Measurements from ENCODE around the gene HELLS.

- TF ChIP-seq, protein P1, sequence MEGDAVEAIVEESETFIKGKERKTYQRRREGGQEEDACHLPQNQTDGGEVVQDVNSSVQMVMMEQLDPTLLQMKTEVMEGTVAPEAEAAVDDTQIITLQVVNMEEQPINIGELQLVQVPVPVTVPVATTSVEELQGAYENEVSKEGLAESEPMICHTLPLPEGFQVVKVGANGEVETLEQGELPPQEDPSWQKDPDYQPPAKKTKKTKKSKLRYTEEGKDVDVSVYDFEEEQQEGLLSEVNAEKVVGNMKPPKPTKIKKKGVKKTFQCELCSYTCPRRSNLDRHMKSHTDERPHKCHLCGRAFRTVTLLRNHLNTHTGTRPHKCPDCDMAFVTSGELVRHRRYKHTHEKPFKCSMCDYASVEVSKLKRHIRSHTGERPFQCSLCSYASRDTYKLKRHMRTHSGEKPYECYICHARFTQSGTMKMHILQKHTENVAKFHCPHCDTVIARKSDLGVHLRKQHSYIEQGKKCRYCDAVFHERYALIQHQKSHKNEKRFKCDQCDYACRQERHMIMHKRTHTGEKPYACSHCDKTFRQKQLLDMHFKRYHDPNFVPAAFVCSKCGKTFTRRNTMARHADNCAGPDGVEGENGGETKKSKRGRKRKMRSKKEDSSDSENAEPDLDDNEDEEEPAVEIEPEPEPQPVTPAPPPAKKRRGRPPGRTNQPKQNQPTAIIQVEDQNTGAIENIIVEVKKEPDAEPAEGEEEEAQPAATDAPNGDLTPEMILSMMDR (conservative IDR thresholded peaks at IDR 0.05; ENCODE audit: low read depth, low read length), result no peak
- TF ChIP-seq EZH2 (IDR thresholded peaks at IDR 0.05; ENCODE audit: borderline replicate concordance, low read depth, low read length, poor library complexity, severe bottlenecking), result no peak
These were observed 687 bp downstream of the HELLS start for GRCh38 chr10:94546049-94546900.
